Astrocyte (in vitro differentiated cells and primary cell): Measurements from ENCODE around the gene UBTD1.

Source experiments
- CTCF ChIP-seq: IDR thresholded peaks from 2 replicates; pipeline ENCODE4 v1.5.1; 2011; ENCODE audit warnings: low read depth, mild to moderate bottlenecking, inconsistent platforms, low read length, moderate library complexity; ENCODE audit not compliant: insufficient read depth
- EZH2 ChIP-seq: IDR thresholded peaks from 2 replicates; pipeline ENCODE4 v1.6.1; 2012; ENCODE audit warnings: mild to moderate bottlenecking, low read length, inconsistent platforms; ENCODE audit not compliant: insufficient read depth

GRCh38 chr10:97514344-97514743 is 15.6 kb downstream of the UBTD1 start:
- TF ChIP-seq CTCF (no peak), EZH2 (no peak)
